Activated CD4-positive, alpha-beta T cell treated with anti-CD3 and anti-CD28 coated beads, Interleukin-2, Interleukin-6, amounts not matched to agents 100 ng/mL and 50 ng/mL, durations not matched to agents 16 hours and 8 hours (primary cell): ENCODE data around the gene TOX3.

ENCODE experiments used
- DNase-seq: peaks from one replicate; pipeline ENCODE4 v3.0.0-alpha.2; 2020

The TOX3 gene

DNA sequence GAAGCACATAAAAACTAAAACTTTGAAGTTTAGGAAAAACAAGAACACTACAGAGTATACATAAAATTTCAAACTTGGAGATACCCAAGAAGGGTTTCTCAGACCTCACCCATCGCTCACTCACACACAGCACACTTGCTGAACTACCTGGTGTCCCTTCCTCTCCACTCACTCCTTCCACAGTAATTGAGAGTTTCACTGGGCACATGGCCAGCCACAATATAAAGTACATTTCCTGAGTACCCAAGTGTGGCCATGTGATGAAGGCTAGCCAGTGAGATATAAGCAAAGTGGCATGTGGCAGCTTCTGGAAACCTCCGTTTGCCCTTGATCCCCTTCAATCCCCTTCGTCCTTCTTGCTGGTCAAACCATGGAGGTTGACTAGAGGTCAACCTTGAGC, 11.9 kb downstream of the TOX3 start:
- no peak for DNase-seq

GRCh38 chr16:52533296-52533695, 13.6 kb downstream of the TOX3 start:
- DNase-seq = no peak

DNA sequence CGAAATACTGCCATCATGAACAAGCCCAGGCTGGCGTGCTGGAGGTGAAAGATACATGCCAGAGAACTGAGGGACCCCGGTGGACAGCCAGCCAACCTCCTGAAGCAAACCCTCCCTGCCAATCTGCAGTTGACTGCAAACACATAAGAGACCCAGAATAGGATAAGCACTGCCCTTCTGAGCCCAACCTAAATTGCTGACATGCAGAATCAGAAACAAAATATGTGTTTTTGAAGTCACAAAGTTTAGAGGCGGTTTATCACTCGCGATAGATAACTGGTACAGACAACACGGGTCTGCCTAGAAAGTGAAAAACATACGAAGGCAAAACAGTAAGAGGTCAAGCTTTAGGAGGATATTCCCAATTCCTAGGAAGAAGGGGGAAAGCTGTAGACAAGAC, 14.6 kb downstream of the TOX3 start:
- DNase-seq = no peak

- DNase-seq = no peak
Measured at GRCh38 chr16:52529226-52529625, 17.7 kb downstream of the TOX3 start.

GRCh38 chr16:52528393-52529065, 18.4 kb downstream of the TOX3 start:
- DNase-seq = no peak

DNA sequence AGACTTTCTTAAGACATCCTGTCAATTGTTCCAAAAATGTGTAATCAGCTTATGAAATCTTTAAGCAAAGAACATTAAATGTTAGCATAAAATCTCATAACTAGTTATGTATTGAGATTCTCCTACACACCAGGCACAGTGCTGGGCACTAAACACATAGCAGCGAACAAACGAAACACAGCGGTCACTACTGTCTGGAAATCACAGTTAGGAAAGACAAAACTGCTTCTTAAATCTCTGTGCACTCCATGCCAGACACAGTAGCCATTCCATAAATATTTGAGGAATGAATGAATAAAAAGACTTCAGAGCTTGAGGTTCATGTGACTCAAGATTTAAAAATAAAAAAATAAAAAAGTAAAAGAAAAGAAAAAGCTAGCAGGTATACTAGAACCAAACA, 20.1 kb downstream of the TOX3 start:
- DNase-seq = no peak

- DNase-seq = no peak
Measured at GRCh38 chr16:52526116-52526828, 20.7 kb downstream of the TOX3 start.

DNA sequence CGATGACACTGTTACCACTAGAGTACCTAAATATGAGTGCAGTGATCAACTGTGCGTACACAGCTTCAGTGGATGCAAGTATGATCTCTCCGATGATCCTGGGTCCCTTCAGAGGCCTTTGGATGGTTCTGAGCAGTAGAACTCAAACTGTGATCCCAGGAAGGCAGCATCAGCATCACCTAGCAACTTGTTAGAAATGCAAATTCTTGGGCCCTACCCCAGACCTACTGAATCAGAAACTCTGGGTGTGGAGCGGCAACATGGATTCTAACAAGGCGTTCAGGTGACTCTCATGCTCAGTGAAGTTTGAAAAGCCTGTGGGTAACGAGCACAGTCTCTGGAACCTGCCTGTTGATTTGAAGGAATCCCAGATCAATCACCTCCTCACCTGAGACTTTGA, 25.4 kb downstream of the TOX3 start:
- DNase-seq = no peak

DNA sequence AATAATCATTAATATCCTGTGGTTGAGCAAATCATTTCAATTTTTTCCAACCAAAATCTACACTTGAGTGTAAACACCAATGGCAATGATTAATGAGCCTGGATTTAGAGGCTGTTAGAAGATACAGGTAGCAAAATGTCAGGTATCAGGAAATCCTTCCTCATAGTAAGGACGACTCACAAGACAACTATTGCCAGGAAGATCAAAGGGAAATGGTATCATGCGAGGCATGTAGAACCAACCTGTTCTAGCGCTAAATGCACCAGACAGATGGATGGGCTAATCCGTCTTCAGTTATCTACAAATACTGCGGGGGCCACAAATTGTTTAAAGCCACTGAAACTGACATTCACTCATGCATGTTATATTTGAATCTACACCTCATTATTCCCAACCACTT, 28.1 kb downstream of the TOX3 start:
- DNase-seq = no peak

DNA sequence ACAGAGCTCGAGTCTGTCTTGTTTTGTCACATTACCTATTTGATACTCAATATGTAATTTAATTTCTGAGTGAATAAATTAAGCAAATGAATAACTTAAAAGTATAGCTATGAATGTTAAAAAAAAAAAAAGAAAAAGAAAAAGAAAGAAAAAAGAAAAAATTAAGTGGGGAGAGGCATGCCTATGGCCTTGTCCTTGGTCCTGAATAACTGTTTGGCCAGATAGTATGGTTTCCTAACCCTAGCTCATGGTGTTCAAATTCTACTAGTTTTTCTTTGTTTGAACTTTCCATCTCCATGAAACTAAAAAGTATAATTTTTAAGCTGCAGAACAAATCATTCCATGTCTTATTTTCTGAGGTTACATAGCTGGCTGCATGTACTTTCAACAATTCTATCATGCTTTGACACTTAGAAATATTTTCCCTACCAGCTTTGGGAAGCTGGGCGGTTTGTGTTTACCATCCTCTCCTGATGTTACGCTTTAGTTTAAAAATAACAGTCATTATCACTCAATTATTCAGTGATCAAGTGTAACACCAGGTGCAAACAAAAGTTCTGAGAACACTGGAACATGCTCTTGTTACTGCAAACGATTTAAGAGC, 31.8 kb downstream of the TOX3 start:
- no peak for DNase-seq

DNA sequence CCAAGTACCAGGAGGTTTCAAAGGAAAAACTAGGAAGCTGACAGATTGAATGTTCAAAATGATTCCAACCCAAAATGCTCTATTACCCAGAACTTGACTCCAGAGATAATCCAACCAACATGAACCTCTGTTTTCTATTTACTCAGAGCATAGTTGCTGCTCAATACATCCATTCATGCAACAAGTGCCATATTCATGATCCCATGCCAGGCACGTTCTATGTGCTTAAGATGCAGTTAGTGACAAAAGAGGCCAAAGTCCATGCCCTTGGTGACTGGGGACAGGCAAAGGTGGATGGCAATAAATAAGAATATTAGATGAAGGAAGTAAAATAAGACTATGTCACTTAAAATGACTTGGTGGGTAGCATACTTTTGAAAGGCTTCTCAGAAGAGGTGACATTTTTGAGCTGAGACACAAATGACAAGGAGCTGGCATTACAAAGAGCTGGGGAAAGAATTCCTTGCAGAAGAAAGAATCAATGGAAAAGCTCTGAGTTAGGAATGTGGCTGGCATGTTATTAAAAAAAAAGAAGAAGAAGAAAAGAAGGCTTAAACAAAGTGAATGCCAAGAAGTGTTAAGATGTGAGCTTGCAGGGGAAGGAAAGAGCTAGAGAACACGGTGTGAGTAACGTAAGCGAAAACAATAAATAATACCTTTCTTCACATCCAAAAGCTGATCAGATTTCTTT, 34.5 kb downstream of the TOX3 start:
- no peak for DNase-seq

GRCh38 chr16:52501746-52502145, 45.2 kb downstream of the TOX3 start:
- no peak for DNase-seq

- no peak for DNase-seq
Measured at GRCh38 chr16:52500963-52501362, 46.0 kb downstream of the TOX3 start.

- DNase-seq = no peak
Measured at GRCh38 chr16:52499060-52499440, 47.9 kb downstream of the TOX3 start.

DNA sequence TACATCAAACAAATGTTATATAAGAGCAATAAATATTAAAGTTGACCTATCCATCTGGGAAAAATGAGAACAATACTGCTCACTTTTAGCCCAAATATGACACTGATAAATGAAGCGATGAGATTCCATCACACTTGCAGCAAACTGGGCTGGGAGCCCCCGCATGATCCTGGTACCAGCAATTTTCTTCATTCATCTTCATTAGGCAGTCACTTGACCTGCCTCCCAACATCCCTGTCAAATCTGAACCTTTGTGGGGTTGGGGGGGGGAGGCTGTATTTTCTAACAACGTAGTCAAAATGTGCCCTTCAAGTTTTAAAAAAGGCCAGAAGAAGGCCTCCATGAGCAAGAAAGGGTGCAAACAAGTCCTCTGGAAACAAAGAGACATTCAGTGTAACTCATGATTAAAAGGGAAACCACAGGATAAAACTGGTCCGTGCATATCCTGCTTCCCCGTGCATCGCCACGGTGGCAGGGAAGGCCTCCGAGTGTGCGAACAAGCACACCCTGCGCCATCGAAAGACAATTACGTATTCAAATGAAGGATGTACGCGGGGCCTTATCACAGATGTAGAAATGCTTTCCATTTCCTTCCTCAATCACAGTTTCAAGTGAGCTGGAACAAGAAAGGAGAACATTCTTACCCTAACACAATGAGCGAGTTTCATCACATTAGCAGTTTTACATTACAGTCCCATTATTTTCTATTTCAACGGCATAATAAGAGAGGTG, 48.4 kb downstream of the TOX3 start:
- DNase-seq = no peak

DNA sequence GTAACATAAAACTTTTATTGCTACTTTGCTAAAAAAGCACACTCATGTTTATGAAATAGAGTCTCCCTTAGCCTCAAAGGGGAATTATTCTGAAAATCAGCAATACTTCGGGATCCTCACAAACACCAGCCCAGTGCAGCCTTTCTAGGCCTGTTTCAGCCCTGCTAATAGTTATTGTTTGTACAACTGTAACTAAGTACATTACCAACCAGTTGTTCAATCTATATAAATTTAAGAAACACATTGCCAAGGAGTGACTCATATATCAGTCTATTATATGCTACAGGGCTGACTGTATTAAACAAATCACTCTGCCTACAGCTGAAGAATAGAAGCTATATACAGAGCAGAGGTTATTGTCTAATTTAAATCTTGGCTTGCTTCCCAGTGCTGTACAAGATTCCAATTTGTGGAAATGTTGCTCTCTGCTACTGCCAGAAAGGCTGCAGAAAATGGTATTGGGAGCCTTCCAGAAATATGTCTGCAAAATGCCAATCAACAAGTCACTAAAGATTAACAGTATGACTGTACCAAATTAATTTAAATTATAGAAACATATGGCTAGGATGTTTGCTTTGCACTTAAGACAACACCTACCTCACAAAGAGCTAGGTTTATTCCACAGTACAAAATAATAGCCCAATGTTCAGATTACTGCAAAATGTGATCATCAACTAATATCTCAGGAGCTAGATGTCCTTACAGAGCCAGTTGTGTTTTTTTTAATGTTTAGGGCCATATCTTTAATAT, 49.7 kb downstream of the TOX3 start:
- DNase-seq = no peak

DNA sequence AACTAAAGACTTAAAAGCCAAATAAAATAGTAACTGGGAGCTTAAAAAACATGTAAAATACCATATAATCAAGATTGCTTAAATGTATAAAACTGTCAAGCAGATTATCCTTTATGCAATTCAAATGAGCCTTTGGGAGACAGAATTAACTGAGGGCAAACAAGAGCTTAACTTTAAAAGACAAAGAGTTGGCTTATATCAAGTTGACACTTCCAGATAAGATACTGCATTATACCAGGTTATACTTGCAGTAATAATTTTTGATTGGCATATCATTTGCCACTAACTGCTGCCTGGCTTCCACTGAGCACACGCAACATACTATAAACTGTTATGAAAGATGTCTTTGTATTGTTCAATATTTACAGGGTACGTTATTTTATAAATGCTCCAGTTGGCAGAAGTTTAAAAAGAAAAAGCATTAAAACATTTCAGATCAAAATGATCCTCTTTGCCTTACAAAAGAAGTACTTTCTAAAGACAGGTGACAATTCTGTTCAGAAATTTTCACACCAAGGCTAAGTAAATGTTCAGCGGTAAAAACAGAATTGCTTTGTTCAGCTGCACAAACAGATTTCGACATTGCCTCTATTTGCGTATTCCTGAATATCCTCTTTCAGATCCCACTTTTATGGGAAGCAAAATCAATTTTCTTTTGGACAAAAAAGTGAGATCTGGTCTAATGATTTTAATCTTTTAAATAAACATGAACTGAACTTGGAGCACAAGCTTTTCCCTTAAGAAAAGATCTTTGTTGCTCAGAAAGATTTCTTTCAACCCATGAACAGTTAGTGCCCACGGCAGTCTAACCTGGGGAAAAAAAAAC, 50.7 kb downstream of the TOX3 start:
- DNase-seq = no peak

- DNase-seq = no peak
Measured at GRCh38 chr16:52494621-52495020, 52.3 kb downstream of the TOX3 start.

- no peak for DNase-seq
Measured at GRCh38 chr16:52494145-52494544, 52.8 kb downstream of the TOX3 start.

- DNase-seq = no peak
Measured at GRCh38 chr16:52492789-52493357, 54.1 kb downstream of the TOX3 start.

- no peak for DNase-seq
Measured at GRCh38 chr16:52491216-52491615, 55.7 kb downstream of the TOX3 start.
